Dendritic cell treated with granulocyte-macrophage colony-stimulating factor and Interleukin-4, amounts not matched to agents 40 ng/mL and 50 ng/mL, for 4 days (primary cell): ENCODE measurements around the gene BRPF1.
A peak's percentile ranks its signal among the peaks of the same experiment; 100 is the strongest.

Source experiments
- H3K27ac Mint-ChIP-seq: one replicate; pipeline ENCODE4 v1.8.0; 2022; ENCODE audit warnings: mild to moderate bottlenecking, mixed read lengths
- H3K27me3 Mint-ChIP-seq: one replicate; pipeline ENCODE4 v1.8.0; 2022; ENCODE audit warnings: mild to moderate bottlenecking, mixed read lengths
- H3K36me3 Mint-ChIP-seq: one replicate; pipeline ENCODE4 v1.8.0; 2022; ENCODE audit warnings: low read depth, mixed read lengths
- H3K4me1 Mint-ChIP-seq: one replicate; pipeline ENCODE4 v1.8.0; 2022; ENCODE audit warnings: low read depth, mixed read lengths
- H3K4me3 Mint-ChIP-seq: one replicate; pipeline ENCODE4 v1.8.0; 2022; ENCODE audit warnings: mild to moderate bottlenecking, moderate library complexity, mixed read lengths
- H3K9me3 Mint-ChIP-seq: one replicate; pipeline ENCODE4 v1.8.0; 2022; ENCODE audit warnings: mixed read lengths
- intact Hi-C: fragments of 100-400 bp; cut with micrococcal nuclease; formaldehyde crosslinking; loops from one replicate; pipeline ENCODE4 v1.15.0; 2022

Gene BRPF1

DNA sequence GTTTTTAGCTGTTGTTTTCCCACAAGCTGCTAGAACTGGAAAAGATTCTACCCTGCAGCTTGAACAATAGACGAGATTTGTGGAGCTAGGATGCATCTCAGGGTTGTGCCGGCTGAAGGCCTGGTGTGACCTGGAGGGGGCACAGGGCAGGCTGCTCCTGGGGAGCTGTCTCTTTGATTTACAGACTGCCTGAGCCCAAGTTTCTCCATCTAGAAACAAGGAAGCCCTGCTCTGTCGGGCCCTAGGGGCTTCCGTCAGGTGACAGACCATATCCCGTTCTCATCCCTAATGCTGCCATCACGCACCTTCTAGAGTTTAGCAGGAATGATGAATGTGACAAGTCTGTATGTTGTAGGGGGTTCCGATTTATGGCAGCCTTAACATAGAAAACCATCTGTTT, 35.8 kb upstream of the BRPF1 start:
- intact Hi-C loops = no loop called here
- Mint-ChIP-seq H3K36me3 (peaks cover 100% of the 10 kb centered on the region), H3K4me3 (no peak overlapping the region), H3K27me3 (peaks cover 7% of the 10 kb centered on the region), H3K27ac (no peak overlapping the region), H3K9me3 (no peaks in the 10 kb centered on the region), H3K4me1 (no peaks in the 10 kb centered on the region)

DNA sequence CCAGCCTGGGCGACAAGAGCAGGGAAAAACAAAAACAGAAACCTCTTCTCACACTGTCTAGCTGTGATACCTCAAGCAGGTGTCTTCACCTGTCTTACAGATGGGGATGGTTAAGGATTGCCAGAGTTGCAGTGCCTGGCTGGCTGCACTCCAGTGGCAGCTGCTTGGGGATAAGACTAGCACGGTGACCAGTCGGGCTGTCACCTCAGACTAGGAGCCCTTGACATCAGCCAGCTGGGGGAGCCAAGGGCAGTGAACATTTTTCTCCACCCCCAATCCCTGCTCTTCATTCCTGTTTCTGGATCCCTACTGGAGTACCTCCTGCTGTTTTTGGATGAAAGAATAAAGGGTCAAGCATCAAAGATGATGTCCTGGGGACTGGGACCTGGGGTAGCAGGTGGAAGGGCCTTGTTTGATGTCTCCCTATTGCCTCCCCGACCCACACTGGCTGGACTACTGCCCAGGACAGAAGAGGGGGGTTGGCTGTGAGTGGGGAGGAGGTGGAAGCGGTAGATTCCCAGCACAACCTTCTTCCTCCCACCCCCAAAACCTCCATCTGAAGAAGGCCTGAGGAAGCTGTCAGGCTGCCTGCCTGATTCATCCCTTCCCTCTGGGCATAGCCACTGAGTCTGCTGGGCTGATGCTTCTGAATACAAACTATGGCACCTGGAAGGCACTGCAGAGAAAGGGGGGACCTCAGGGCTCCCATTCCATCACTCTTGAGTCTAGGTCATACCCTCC, 34.9 kb upstream of the BRPF1 start:
- intact Hi-C loops = no loop called here
- Mint-ChIP-seq H3K4me3 (no peak overlapping the region), H3K4me1 (no peaks in the 10 kb centered on the region), H3K9me3 (no peaks in the 10 kb centered on the region), H3K27me3 (peaks cover 16% of the 10 kb centered on the region), H3K36me3 (peaks cover 100% of the 10 kb centered on the region), H3K27ac (no peak overlapping the region)

DNA sequence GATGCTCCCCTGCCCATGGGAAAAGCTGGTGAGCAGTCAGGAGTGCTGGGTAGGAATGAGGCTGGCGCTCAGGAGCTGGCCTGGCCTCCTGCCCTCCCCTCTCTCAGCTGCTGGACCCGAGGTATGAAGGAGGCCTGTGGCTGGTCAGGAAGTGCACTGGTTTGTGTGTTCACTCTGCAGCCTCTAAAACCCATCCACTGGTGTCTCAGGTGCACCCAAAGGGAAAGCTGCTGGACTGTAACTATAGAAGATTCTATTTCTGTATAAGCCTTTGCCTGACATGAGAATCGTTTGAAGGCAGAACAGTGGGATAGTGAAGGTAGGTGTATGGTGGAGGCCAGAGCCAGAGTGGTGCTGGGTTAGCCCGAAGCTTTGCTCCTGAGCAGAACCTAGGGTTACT, 33.6 kb upstream of the BRPF1 start:
- H3K9me3 Mint-ChIP-seq = no peaks in the 10 kb centered on the region
- H3K4me3 Mint-ChIP-seq = no peak overlapping the region
- H3K27me3 Mint-ChIP-seq = peaks cover 21% of the 10 kb centered on the region
- intact Hi-C loops = no loop called here
- H3K36me3 Mint-ChIP-seq = peaks cover 100% of the 10 kb centered on the region
- H3K4me1 Mint-ChIP-seq = peaks cover 2% of the 10 kb centered on the region
- no peak overlapping the region for H3K27ac Mint-ChIP-seq

DNA sequence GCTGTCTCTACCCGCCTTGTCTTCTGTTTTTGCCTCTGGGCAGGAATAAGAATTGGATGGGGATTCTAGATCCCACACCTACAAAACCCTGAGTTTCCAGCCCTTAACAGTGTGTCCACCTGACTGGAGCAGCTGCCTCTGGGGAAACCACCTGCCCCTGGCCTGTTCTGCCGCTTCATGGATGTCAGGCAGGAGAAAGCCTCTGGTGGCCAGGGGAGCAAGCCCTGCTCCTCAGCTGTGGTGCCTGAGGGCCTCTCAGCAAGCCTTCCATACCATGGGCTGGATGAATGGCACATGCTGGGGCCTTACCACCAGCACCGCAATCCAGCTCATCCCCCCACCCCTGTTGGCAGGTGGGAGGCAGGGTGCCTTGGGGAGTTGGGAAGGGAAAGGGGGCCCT, 33.2 kb upstream of the BRPF1 start:
- no peak overlapping the region for H3K4me3 Mint-ChIP-seq
- H3K27ac Mint-ChIP-seq = no peak overlapping the region
- peaks cover 99% of the 10 kb centered on the region for H3K36me3 Mint-ChIP-seq
- intact Hi-C loops = no loop called here
- H3K4me1 Mint-ChIP-seq = peaks cover 4% of the 10 kb centered on the region
- no peaks in the 10 kb centered on the region for H3K9me3 Mint-ChIP-seq
- peaks cover 25% of the 10 kb centered on the region for H3K27me3 Mint-ChIP-seq

DNA sequence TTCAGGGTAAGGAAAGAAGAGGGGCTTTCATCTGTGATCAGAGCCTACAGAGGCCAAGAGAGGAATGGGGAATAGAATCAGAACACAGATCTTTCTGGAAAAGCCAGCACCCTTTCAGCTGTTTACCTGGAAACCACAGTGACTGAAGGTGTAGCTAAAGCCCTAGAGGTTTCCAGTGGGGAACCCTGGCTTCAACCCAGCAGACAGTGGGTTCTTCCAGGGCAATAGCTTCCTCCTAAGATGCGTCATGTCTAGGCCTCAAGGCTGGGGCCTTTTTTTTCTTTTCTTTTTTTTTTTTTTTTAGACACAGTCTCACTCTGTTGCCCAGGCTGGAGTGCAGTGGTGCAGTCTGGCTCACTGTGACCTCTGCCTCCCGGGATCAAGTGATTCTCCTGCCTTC, 31.0 kb upstream of the BRPF1 start:
- no peaks in the 10 kb centered on the region for H3K9me3 Mint-ChIP-seq
- H3K27me3 Mint-ChIP-seq = peaks cover 46% of the 10 kb centered on the region
- H3K27ac Mint-ChIP-seq = no peak overlapping the region
- no peak overlapping the region for H3K4me3 Mint-ChIP-seq
- peaks cover 20% of the 10 kb centered on the region for H3K4me1 Mint-ChIP-seq
- peaks cover 76% of the 10 kb centered on the region for H3K36me3 Mint-ChIP-seq
- intact Hi-C loops = loop anchor here (10.0 kb wide), 1 partner anchor 214 kb away; the partner anchor contains the start of gene IL17RC

DNA sequence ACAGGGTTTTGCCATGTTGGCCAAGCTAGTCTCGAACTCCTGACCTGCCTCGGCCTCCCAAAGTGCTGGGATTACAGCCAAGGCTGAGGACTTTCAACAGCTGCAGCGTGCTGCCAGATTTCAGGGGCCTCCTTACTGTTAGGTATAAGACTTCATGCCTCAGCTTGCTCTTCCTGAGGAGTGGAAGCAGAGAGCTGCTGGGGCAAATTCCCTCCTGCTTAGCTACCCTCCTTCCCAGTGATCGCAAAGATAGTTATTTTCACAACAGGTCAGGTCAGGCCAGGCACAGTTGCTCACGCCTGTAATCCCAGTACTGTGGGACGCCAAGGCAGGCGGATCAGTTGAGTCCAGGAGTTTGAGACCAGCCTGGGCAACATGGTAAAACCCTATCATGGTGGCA, 30.5 kb upstream of the BRPF1 start:
- Mint-ChIP-seq H3K4me1 (peaks cover 20% of the 10 kb centered on the region), H3K27me3 (peaks cover 49% of the 10 kb centered on the region), H3K4me3 (no peak overlapping the region), H3K9me3 (no peaks in the 10 kb centered on the region), H3K27ac (no peak overlapping the region), H3K36me3 (peaks cover 71% of the 10 kb centered on the region)
- intact Hi-C loops = loop anchor here (10.0 kb wide), 1 partner anchor 214 kb away; the partner anchor contains the start of gene IL17RC

DNA sequence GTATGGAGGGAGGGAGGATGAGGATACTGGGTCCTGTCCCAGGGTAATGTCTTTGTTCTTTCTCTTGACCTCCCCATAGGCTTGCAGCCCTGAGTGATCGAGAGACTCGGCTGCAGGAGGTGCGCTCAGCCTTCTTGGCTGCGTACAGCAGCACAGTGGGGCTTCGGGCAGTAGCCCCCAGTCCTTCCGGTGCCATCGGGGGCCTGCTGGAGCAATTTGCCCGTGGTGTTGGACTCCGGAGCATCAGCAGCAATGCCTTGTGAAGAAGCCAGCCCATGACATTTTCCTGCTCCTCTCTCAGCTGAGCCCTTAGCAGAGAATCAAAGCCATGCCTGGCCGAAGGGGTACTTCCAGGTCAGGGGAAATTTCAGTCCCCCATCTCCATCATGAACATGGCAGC, 29.8 kb upstream of the BRPF1 start:
- Mint-ChIP-seq H3K9me3 (no peaks in the 10 kb centered on the region), H3K27ac (no peak overlapping the region), H3K4me1 (peaks cover 20% of the 10 kb centered on the region), H3K36me3 (peaks cover 64% of the 10 kb centered on the region), H3K4me3 (no peak overlapping the region), H3K27me3 (peaks cover 56% of the 10 kb centered on the region)
- intact Hi-C loops = loop anchor here (10.0 kb wide), 1 partner anchor 213 kb away; the partner anchor contains the start of gene IL17RC

DNA sequence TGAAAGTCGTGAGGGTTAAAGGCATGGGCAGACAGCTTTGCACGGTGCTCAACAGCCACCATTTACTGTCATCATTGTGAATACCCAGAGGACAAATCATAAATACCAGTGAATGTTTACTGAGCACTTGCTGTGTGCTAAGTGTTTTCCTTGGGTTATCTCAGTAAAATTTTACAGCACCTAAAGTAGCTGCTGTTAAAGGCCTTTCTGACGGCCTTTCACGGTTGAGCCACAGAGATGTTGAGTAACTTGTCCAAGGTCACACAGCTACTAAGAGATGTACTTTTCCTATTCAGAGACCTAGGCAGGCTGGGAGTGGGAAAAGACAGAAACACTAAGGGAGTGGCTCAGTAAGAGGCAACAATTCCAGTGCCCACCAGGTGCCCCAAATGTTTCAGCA, 28.3 kb upstream of the BRPF1 start:
- H3K9me3 Mint-ChIP-seq = no peaks in the 10 kb centered on the region
- H3K4me1 Mint-ChIP-seq = peaks cover 20% of the 10 kb centered on the region
- H3K36me3 Mint-ChIP-seq = peaks cover 49% of the 10 kb centered on the region
- no peak overlapping the region for H3K27ac Mint-ChIP-seq
- H3K4me3 Mint-ChIP-seq = no peak overlapping the region
- peaks cover 64% of the 10 kb centered on the region for H3K27me3 Mint-ChIP-seq
- intact Hi-C loops = loop anchor here (10.0 kb wide), 1 partner anchor 212 kb away; the partner anchor contains the start of gene IL17RC

DNA sequence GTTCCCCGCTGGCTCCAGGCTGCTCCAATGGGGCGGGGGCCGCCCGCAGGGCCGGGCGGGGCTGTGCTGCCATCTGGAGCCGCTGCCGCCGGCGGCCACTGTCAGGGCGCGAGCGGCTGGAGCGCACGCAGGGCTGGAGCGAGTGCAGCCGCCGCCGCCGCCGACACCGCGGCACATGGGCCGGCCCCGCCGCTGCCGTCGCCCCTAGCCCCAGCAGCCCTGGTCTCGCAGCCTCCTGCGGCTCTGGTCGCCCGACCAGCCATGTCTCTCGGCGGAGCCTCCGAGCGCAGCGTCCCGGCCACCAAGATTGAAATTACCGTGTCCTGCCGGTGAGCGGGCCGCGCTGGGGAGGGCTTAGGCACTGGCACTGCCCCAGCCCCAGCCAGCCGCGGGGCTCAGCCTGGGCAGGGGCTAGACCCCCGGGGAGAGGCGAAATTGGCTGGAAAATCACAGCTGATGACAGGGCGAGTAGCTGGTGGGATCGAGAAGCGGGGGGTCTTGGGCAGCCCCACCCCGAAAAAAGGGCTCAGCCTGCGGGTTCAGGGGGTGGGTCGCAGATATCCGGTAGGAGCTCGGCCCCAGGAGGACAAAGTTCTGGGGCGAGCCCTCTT, 27.7 kb upstream of the BRPF1 start, which contains the start of gene CPNE9:
Gene CPNE9 (plus strand): TSS at position 98 of the 611 bp plus-strand sequence. CDS start 164 bp downstream, at position 262.
- H3K4me3 Mint-ChIP-seq = peak within 1 kb of the TSS; percentile 62
- intact Hi-C loops = loop anchor here (10.0 kb wide), 1 partner anchor 211 kb away; the partner anchor contains the start of gene IL17RC
- H3K27me3 Mint-ChIP-seq = peaks cover 64% of the 10 kb centered on the region
- H3K27ac Mint-ChIP-seq = no peak within 1 kb of the TSS
- peaks cover 43% of the 10 kb centered on the region for H3K36me3 Mint-ChIP-seq
- H3K4me1 Mint-ChIP-seq = peaks cover 20% of the 10 kb centered on the region
- no peaks in the 10 kb centered on the region for H3K9me3 Mint-ChIP-seq

DNA sequence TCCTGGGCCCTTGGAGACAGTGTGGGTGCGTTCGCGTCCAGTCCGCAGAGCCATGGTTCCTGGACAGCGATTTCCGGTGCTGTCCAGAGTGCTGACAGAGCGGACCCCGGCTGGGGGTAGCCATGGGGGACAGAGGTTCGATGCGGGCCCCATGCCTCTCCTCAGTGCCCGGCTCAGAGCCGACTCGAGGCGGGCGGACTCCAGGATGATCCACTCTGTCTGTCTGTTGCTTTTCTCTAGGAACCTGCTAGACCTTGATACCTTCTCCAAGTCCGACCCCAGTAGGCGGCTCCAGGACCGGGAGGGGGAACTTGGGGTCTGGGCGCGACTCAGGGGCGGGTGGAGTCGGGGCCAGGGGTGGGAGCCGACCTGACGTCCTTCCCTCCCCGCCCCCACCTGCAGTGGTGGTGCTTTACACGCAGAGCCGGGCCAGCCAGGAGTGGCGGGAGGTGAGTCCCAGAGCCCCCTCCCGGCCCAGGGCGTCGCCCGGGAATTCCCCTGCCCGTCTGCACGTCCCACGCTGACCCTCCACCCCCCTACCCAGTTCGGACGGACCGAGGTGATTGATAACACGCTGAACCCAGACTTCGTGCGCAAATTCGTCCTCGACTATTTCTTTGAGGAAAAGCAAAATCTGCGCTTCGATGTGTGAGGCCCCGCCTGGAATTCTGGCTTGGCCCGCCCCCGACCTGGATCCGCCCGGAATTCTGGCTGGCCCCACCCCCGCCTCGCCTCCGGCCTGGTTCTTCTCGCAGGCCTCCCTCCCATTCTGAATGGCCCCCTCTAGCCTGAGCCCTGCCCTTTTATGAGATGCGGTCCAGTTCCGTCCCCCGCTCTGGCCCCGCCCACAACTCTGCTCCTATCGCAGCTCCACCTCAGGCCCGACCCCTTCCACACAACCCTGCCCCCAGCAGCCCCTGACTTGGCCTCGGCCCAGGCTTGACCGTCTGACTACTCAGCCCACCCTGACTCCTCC, 26.9 kb upstream of the BRPF1 start:
- intact Hi-C loops = loop anchor here (10.0 kb wide), 1 partner anchor 210 kb away; the partner anchor contains the start of gene IL17RC
- Mint-ChIP-seq H3K4me1 (peaks cover 20% of the 10 kb centered on the region), H3K27me3 (peaks cover 64% of the 10 kb centered on the region), H3K36me3 (peaks cover 35% of the 10 kb centered on the region), H3K9me3 (no peaks in the 10 kb centered on the region), H3K4me3 (peak overlapping the region; percentile 62), H3K27ac (no peak overlapping the region)

DNA sequence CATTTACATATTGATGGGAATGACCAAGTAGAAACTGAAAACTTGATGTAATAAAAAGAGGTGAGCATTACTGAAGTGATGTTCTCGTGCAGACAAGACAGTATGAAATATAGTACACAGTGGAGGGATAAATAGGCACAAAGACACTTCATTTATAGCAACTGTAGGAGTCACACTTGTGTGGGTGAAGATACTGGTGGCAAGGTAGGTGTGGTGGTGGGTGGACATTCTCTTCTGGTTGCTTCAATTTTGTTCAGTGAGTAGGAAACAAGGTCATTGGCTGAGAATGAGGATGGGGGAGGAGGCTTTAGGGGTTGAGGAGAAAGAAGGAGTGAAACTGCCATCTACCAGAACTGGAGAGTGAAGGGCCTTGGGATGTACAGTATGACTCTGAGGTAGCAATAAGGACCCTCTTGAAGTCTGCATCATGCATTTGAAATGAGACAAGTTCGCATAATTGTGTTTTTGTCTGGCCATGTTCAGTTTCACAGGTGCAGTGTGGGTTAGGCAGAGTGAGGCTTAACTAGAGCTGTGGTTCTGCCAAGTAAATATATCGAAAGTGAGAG, 21.3 kb upstream of the BRPF1 start:
- no peaks in the 10 kb centered on the region for H3K36me3 Mint-ChIP-seq
- H3K9me3 Mint-ChIP-seq = no peaks in the 10 kb centered on the region
- H3K27ac Mint-ChIP-seq = no peak overlapping the region
- no peak overlapping the region for H3K4me3 Mint-ChIP-seq
- intact Hi-C loops = no loop called here
- peaks cover 23% of the 10 kb centered on the region for H3K27me3 Mint-ChIP-seq
- H3K4me1 Mint-ChIP-seq = peaks cover 12% of the 10 kb centered on the region

DNA sequence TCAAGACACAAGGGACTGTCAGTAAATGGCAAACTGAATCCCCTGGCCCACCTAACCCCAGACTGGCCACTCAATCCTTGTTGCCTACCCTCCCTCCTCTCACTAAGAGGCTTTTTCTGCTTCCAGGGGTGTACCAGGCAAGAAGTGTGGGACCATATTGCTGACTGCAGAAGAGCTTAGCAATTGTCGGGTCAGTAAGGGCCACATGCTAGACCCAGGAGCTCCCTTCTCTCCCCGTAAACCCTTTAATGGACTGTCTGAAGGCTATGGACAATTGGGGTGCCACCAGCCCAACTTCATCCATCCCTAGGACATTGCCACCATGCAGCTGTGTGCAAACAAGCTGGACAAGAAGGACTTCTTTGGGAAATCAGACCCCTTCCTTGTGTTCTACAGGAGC, 19.1 kb upstream of the BRPF1 start:
- Mint-ChIP-seq H3K4me1 (peaks cover 32% of the 10 kb centered on the region), H3K27me3 (peaks cover 5% of the 10 kb centered on the region)
- intact Hi-C loops = no loop called here

DNA sequence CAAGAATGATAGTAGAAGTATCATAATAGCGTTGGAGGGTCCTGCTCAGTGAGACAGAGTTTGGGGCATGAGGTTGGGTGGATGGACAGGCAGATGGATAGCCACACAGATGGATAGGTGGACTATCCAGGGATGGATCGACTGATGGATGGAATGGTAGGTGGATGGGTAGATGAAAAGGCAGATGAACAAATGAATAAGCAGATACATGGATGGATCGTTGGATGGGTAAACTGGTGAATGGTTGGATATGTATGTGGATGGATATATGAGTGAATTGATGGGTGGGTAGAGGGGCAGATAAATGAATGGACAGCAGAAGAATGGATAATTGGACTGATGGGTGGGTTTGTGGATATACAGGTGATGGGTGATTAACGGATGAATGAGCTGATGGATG, 18.4 kb upstream of the BRPF1 start:
- Mint-ChIP-seq H3K4me1 (peaks cover 39% of the 10 kb centered on the region), H3K4me3 (no peak overlapping the region), H3K27me3 (peaks cover 2% of the 10 kb centered on the region), H3K27ac (no peak overlapping the region), H3K9me3 (no peaks in the 10 kb centered on the region), H3K36me3 (no peaks in the 10 kb centered on the region)
- intact Hi-C loops = no loop called here

More for the DNA sequence above, 19.1 kb upstream of the BRPF1 start:
- Mint-ChIP-seq H3K27ac (no peak overlapping the region), H3K36me3 (no peaks in the 10 kb centered on the region), H3K9me3 (no peaks in the 10 kb centered on the region), H3K4me3 (no peak overlapping the region)
